HCT116 (cell line): ENCODE results near the gene NFIX. TPM values are rescaled to one million over a fixed set of nuclear protein-coding genes. Genes with fewer than 3 reads are reported as not detected.

Experiments used
- ATAC-seq: fragments of 200-7000 bp; cut with Tn5 transposase; 2 replicates; pipeline ENCODE4 v1.9.1; 2020; ENCODE audit warnings: mild to moderate bottlenecking, moderate library complexity
- BruUV-seq: library from RNA; stranded (reverse); fragments of 400-500 nt; replicated peaks from 2 replicates; lab custom pipeline; 2021; lab: Mats Ljungman, UMichigan
- CTCF ChIA-PET: fragments of 300-600 bp; sonication (Branson Sonifier 250); formaldehyde crosslinking; loops from one replicate; lab custom pipeline; 2021; ENCODE audit warnings: antibody characterized with exemption; lab: Charles Lee
- POLR2A ChIA-PET: fragments of 300-600, 350-600 bp; sonication (Branson Sonifier 250); formaldehyde crosslinking; loops from one replicate; lab custom pipeline; 2021; ENCODE audit warnings: antibody characterized with exemption; lab: Charles Lee
- RAD21 ChIA-PET, 2 experiments: fragments of 300-600 bp; sonication (Branson Sonifier 250); formaldehyde crosslinking; loops; one replicate each; lab custom pipeline; 2023; ENCODE audit warnings: low total read pairs in 2 of 2; ENCODE audit not compliant: uncharacterized antibody in 2 of 2, unreplicated experiment in 2 of 2, low non-redundant PET in 1 of 2; lab: Charles Lee
- DNase-seq: peaks from one replicate; pipeline ENCODE4 v3.0.0-alpha.2; 2010; ENCODE audit warnings: low read depth, low spot score
- H2AFZ ChIP-seq: fragments of 200-600 bp; shearing (Covaris generic), sonication (generic); 2 replicates; pipeline ENCODE4 v1.6.1; 2017; ENCODE audit warnings: low read depth, mixed run types, mixed read lengths, antibody characterized with exemption, low read length; ENCODE audit not compliant: poor library complexity, severe bottlenecking
- H3K27ac ChIP-seq: 2 replicates; pipeline ENCODE4 v1.5.1; 2012; ENCODE audit warnings: low read depth, low read length
- H3K27me3 ChIP-seq: fragments of 200-600 bp; sonication (generic); 2 replicates; pipeline ENCODE4 v1.6.1; 2016; ENCODE audit warnings: mixed run types, low read length, mixed read lengths; ENCODE audit not compliant: insufficient read depth
- H3K36me3 ChIP-seq, 2 experiments: fragments of 200-500 bp in 1 of 2; fragments of 200-600 bp in 1 of 2; sonication (Bioruptor generic) in 1 of 2; sonication (generic) in 1 of 2; 2 replicates each; pipeline versions ENCODE4 v1.5.1 to v1.6.1; 2014 to 2016; ENCODE audit warnings: low read length in 2 of 2, inconsistent platforms in 1 of 2, mixed read lengths in 1 of 2, mixed run types in 1 of 2; ENCODE audit not compliant: insufficient read depth in 2 of 2, control insufficient read depth in 1 of 2
- H3K4me1 ChIP-seq, 2 experiments: fragments of 200-600 bp in 1 of 2; sonication (generic) in 1 of 2; 2 replicates each; pipeline versions ENCODE4 v1.5.1 to v1.6.1; 2012 to 2017; ENCODE audit warnings: low read length in 2 of 2, inconsistent platforms in 1 of 2, mild to moderate bottlenecking in 1 of 2, mixed read lengths in 1 of 2, mixed run types in 1 of 2, moderate library complexity in 1 of 2; ENCODE audit not compliant: insufficient read depth in 2 of 2, control insufficient read depth in 1 of 2
- H3K4me2 ChIP-seq: fragments of 200-600 bp; sonication (generic); 2 replicates; pipeline ENCODE4 v1.6.1; 2017; ENCODE audit warnings: mixed run types, low read length, mixed read lengths
- H3K4me3 ChIP-seq, 2 experiments: fragments of 200-600 bp in 1 of 2; sonication (generic) in 1 of 2; replicated peaks in 1 of 2; 2 replicates each; pipeline ENCODE4 v1.5.1; 2011 to 2016; ENCODE audit warnings: low read length in 2 of 2, control low read depth in 1 of 2, low read depth in 1 of 2, mild to moderate bottlenecking in 1 of 2, mixed read lengths in 1 of 2, mixed run types in 1 of 2
- H3K79me2 ChIP-seq: fragments of 200-600 bp; sonication (generic); 2 replicates; pipeline ENCODE4 v1.6.1; 2017; ENCODE audit warnings: mild to moderate bottlenecking, mixed run types, low read length, moderate library complexity, mixed read lengths; ENCODE audit not compliant: insufficient read depth
- H3K9ac ChIP-seq: fragments of 200-600 bp; sonication (generic); 2 replicates; pipeline ENCODE4 v1.6.1; 2016; ENCODE audit warnings: low read length, mixed read lengths
- H3K9me2 ChIP-seq: fragments of 200-600 bp; sonication (generic), shearing (Covaris generic); 2 replicates; pipeline ENCODE4 v1.6.1; 2017; ENCODE audit warnings: mixed run types, mild to moderate bottlenecking, moderate library complexity; ENCODE audit not compliant: insufficient read depth
- H3K9me3 ChIP-seq, 2 experiments: fragments of 200-500 bp in 1 of 2; fragments of 200-600 bp in 1 of 2; sonication (Bioruptor generic) in 1 of 2; sonication (generic) in 1 of 2; 2 replicates each; pipeline ENCODE4 v1.6.1; 2014 to 2017; ENCODE audit warnings: low read length in 2 of 2, mixed read lengths in 2 of 2, inconsistent platforms in 1 of 2, low read depth in 1 of 2, mild to moderate bottlenecking in 1 of 2, mixed run types in 1 of 2, moderate library complexity in 1 of 2; ENCODE audit not compliant: control insufficient read depth in 1 of 2, insufficient read depth in 1 of 2
- H4K20me1 ChIP-seq: fragments of 200-600 bp; sonication (generic), shearing (Covaris generic); 2 replicates; pipeline ENCODE4 v1.6.1; 2017; ENCODE audit warnings: mixed run types, mild to moderate bottlenecking, moderate library complexity; ENCODE audit not compliant: insufficient read depth
- CEBPB ChIP-seq: IDR thresholded peaks from 2 replicates; pipeline ENCODE4 v1.6.1; 2012; ENCODE audit warnings: low read depth
- ELF1 ChIP-seq: IDR thresholded peaks from 2 replicates; pipeline ENCODE4 v1.6.1; 2012; ENCODE audit warnings: low read depth, borderline replicate concordance
- EZH2phosphoT487 ChIP-seq: fragments of 200-600 bp; IDR thresholded peaks from 2 replicates; pipeline ENCODE4 v1.6.1; 2018; ENCODE audit warnings: antibody characterized with exemption, borderline replicate concordance
- FOSL1 ChIP-seq: IDR thresholded peaks from 2 replicates; pipeline ENCODE4 v1.6.1; 2012; ENCODE audit warnings: low read depth
- JUND ChIP-seq: IDR thresholded peaks from 2 replicates; pipeline ENCODE4 v1.6.1; 2012
- POLR2AphosphoS5 ChIP-seq: IDR thresholded peaks from 2 replicates; pipeline ENCODE4 v1.6.1; 2011; ENCODE audit warnings: mild to moderate bottlenecking, low read depth, low read length, moderate library complexity
- RAD21 ChIP-seq: IDR thresholded peaks from 2 replicates; pipeline ENCODE4 v1.6.1; 2012; ENCODE audit warnings: low read depth, mild to moderate bottlenecking
- SP1 ChIP-seq: IDR thresholded peaks from 2 replicates; pipeline ENCODE4 v1.6.1; 2012; ENCODE audit warnings: low read depth
- SRF ChIP-seq: IDR thresholded peaks from 2 replicates; pipeline ENCODE4 v1.6.1; 2012; ENCODE audit warnings: low read depth
- TCF7L2 ChIP-seq: IDR thresholded peaks from 2 replicates; pipeline ENCODE4 v1.7.0; 2011; ENCODE audit warnings: borderline replicate concordance, inconsistent platforms; ENCODE audit not compliant: insufficient read depth, insufficient read length; ENCODE audit errors: extremely low read depth
- YY1 ChIP-seq: IDR thresholded peaks from 2 replicates; pipeline ENCODE4 v1.6.1; 2011; ENCODE audit warnings: low read length, low read depth, moderate library complexity, mild to moderate bottlenecking; ENCODE audit not compliant: insufficient replicate concordance; ENCODE audit errors: extremely low read depth
- intact Hi-C: fragments of 100-400 bp; cut with micrococcal nuclease; formaldehyde crosslinking; loops from 2 replicates; pipeline ENCODE4 v1.10.0; 2022
- total RNA-seq: library from RNA; stranded (reverse); gene quantifications from one replicate; pipeline ENCODE4 v1.2.1, GENCODE V29; 2021; ENCODE audit not compliant: unreplicated experiment
- TF ChIP-seq, protein P1 (sequence below), 3 experiments: fragments of 200-600 bp in 1 of 3; sonication (generic) in 1 of 3; IDR thresholded peaks in 2 of 3; conservative IDR thresholded peaks in 1 of 3; 2 replicates each; pipeline ENCODE4 v1.5.1; 2012 to 2017; ENCODE audit warnings: low read depth in 2 of 3, low read length in 2 of 3, antibody characterized with exemption in 1 of 3, borderline replicate concordance in 1 of 3, control low read depth in 1 of 3, mild to moderate bottlenecking in 1 of 3, mixed read lengths in 1 of 3, mixed run types in 1 of 3, moderate library complexity in 1 of 3; ENCODE audit not compliant: insufficient read depth in 1 of 3
- TF ChIP-seq, protein P2 (sequence below): IDR thresholded peaks from 2 replicates; pipeline ENCODE4 v1.6.1; 2012
- TF ChIP-seq, protein P3 (sequence below): IDR thresholded peaks from 2 replicates; pipeline ENCODE4 v1.6.1; 2011; ENCODE audit warnings: mild to moderate bottlenecking, low read length, moderate library complexity; ENCODE audit not compliant: insufficient replicate concordance; ENCODE audit errors: extremely low read depth

Gene NFIX
- total RNA-seq, 1 experiment from 2014 or later = 34.8 TPM

DNA sequence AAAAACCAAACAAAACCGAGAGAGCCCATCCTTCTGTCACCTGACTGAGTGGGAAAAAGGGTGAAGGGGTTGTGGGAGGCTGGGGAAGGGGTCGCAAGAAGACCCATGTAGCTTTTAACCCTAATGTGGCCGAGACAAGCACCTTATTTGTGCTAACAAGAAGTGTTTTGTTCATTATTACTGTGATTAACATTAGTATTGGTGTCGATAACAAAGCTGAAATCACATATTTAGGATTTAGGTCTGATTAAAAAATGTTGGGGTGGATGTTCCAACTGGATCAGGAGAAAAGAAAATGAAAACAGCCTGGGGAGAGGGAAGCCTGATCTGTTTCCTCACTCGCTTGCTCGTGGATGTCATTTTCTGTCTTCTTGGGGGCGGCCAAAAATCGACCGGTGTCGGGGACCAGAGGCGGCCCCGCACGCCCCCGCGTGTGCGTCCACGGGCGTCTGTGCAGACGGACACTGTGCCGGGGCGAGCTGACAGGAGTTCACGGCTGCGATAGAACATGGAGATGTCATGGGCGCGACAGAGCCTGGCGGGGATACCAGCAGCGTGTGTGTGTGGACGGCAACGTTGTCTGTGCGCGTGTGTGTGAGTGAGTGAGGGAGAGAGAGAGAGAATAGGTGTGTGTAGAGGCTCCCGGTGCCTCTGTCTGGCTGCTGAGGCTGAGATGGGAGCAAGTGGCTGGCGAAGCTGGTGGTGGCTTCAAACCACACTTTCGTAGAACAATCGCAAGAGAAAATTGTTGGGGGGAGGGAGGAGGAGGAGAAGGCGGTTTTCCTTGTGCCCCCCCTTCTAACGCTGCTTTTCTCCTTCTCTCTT, 29.1 kb downstream of the NFIX start:
- no peaks in the 10 kb centered on the region for H4K20me1 ChIP-seq
- H3K27me3 ChIP-seq = no peaks in the 10 kb centered on the region
- peaks cover 0 to 5% of the 10 kb centered on the region in 2 experiments; a peak in 1 of 4 replicates for H3K36me3 ChIP-seq
- H3K9ac ChIP-seq = no peak overlapping the region
- H3K4me1 ChIP-seq = peaks cover 5% of the 10 kb centered on the region in 2 experiments; a peak in 2 of 4 replicates
- H3K79me2 ChIP-seq = no peaks in the 10 kb centered on the region
- H3K9me3 ChIP-seq = no peaks in the 10 kb centered on the region
- BruUV-seq = no TSS peak
- CTCF ChIA-PET = no interaction called here
- RAD21 ChIA-PET = no interaction called here
- intact Hi-C loops = no loop called here
- H3K9me2 ChIP-seq = no peaks in the 10 kb centered on the region
- DNase-seq (no peak), ATAC-seq (no peak)
- TF ChIP-seq FOSL1 (no peak), SRF (no peak), RAD21 (no peak), POLR2AphosphoS5 (no peak), YY1 (no peak), CEBPB (no peak), EZH2phosphoT487 (no peak), SP1 (no peak), JUND (no peak), ELF1 (no peak), TCF7L2 (no peak)
- TF ChIP-seq, protein P1, sequence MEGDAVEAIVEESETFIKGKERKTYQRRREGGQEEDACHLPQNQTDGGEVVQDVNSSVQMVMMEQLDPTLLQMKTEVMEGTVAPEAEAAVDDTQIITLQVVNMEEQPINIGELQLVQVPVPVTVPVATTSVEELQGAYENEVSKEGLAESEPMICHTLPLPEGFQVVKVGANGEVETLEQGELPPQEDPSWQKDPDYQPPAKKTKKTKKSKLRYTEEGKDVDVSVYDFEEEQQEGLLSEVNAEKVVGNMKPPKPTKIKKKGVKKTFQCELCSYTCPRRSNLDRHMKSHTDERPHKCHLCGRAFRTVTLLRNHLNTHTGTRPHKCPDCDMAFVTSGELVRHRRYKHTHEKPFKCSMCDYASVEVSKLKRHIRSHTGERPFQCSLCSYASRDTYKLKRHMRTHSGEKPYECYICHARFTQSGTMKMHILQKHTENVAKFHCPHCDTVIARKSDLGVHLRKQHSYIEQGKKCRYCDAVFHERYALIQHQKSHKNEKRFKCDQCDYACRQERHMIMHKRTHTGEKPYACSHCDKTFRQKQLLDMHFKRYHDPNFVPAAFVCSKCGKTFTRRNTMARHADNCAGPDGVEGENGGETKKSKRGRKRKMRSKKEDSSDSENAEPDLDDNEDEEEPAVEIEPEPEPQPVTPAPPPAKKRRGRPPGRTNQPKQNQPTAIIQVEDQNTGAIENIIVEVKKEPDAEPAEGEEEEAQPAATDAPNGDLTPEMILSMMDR (IDR thresholded peaks at IDR 0.05 in 2 of 3, conservative IDR thresholded peaks at IDR 0.05 in 1 of 3; ENCODE audit: borderline replicate concordance in 1 of 3, insufficient read depth in 1 of 3, low read depth in 2 of 3, low read length in 2 of 3) = no peak
- TF ChIP-seq, protein P2, sequence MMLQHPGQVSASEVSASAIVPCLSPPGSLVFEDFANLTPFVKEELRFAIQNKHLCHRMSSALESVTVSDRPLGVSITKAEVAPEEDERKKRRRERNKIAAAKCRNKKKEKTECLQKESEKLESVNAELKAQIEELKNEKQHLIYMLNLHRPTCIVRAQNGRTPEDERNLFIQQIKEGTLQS = no peak
- TF ChIP-seq, protein P3, sequence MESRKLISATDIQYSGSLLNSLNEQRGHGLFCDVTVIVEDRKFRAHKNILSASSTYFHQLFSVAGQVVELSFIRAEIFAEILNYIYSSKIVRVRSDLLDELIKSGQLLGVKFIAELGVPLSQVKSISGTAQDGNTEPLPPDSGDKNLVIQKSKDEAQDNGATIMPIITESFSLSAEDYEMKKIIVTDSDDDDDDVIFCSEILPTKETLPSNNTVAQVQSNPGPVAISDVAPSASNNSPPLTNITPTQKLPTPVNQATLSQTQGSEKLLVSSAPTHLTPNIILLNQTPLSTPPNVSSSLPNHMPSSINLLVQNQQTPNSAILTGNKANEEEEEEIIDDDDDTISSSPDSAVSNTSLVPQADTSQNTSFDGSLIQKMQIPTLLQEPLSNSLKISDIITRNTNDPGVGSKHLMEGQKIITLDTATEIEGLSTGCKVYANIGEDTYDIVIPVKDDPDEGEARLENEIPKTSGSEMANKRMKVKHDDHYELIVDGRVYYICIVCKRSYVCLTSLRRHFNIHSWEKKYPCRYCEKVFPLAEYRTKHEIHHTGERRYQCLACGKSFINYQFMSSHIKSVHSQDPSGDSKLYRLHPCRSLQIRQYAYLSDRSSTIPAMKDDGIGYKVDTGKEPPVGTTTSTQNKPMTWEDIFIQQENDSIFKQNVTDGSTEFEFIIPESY = no peak
- POLR2A ChIA-PET = no interaction called here
- H3K4me3 ChIP-seq = no peak overlapping the region
- H3K4me2 ChIP-seq = no peak overlapping the region
- no peak overlapping the region for H2AFZ ChIP-seq
- H3K27ac ChIP-seq = no peak overlapping the region
